Left lung (tissue), 10 donors: ENCODE results near the gene PTCH2. TPM values are rescaled to one million over a fixed set of nuclear protein-coding genes. Genes with fewer than 3 reads are reported as not detected.

Experiments used
- ATAC-seq: fragments of 200-7000 bp; cut with Tn5 transposase; one replicate; pipeline ENCODE4 v1.9.1; 2020; ENCODE audit warnings: moderate library complexity
- DNase-seq, 4 donors: peaks; one replicate each; pipeline ENCODE4 v3.0.0-alpha.2; 2013 to 2020
- H3K27ac ChIP-seq, 2 donors: fragments of 200-600 bp; sonication (generic) in 1 of 2; one replicate each; pipeline versions ENCODE4 v1.5.0 to v1.8.0; 2020 to 2021
- H3K27me3 ChIP-seq, 2 donors: fragments of 200-600 bp; sonication (generic) in 1 of 2; one replicate each; pipeline versions ENCODE4 v1.5.0 to v1.8.0; 2020 to 2021
- H3K36me3 ChIP-seq, 2 donors: fragments of 200-600 bp; sonication (generic) in 1 of 2; one replicate each; pipeline versions ENCODE4 v1.5.0 to v1.8.0; 2020 to 2021
- H3K4me1 ChIP-seq, 2 donors: fragments of 200-600 bp; one replicate each; pipeline ENCODE4 v1.8.0; 2021
- H3K4me3 ChIP-seq, 2 donors: fragments of 200-600 bp; sonication (generic) in 1 of 2; one replicate each; pipeline versions ENCODE4 v1.5.0 to v1.8.0; 2020 to 2021; ENCODE audit warnings: mild to moderate bottlenecking in 1 of 2
- H3K9me3 ChIP-seq, 2 donors: fragments of 200-600 bp; sonication (generic) in 1 of 2; one replicate each; pipeline versions ENCODE4 v1.5.0 to v1.8.0; 2020 to 2021
- intact Hi-C, 2 donors: fragments of 100-400 bp; cut with DNase I; formaldehyde crosslinking; loops; one replicate each; pipeline versions ENCODE4 v1.11.2 to v1.14.2; 2022
- polyA plus RNA-seq, 6 donors: library from polyadenylated mRNA; unstranded; fragments of 120-200 nt; gene quantifications; one replicate each; pipeline ENCODE4 v1.2.1, GENCODE V29; 2013; ENCODE audit not compliant: insufficient read length in 6 of 6
- total RNA-seq, 2 donors: library from RNA; stranded (reverse); fragmentation: NEBNext Ultra II Directional; extraction: Animal tissue kit (Norgen Biotek cat#: 25700); gene quantifications; one replicate each; pipeline ENCODE4 v1.2.1, GENCODE V29; 2021
- TF ChIP-seq, protein P1 (sequence below), 2 donors: fragments of 200-600 bp; sonication (generic) in 1 of 2; IDR thresholded peaks; one replicate each; pipeline versions ENCODE4 v1.5.0 to v1.8.0; 2021; ENCODE audit warnings: antibody characterized with exemption in 2 of 2
- donor health status: DM: no; HTN: yes; CAD: no.
- donor health status: DM: no; HTN: no; CAD: no.

The PTCH2 gene
- total and polyA plus RNA-seq, 8 donors: 1.0 to 9.4 (median 6.3) TPM

DNA sequence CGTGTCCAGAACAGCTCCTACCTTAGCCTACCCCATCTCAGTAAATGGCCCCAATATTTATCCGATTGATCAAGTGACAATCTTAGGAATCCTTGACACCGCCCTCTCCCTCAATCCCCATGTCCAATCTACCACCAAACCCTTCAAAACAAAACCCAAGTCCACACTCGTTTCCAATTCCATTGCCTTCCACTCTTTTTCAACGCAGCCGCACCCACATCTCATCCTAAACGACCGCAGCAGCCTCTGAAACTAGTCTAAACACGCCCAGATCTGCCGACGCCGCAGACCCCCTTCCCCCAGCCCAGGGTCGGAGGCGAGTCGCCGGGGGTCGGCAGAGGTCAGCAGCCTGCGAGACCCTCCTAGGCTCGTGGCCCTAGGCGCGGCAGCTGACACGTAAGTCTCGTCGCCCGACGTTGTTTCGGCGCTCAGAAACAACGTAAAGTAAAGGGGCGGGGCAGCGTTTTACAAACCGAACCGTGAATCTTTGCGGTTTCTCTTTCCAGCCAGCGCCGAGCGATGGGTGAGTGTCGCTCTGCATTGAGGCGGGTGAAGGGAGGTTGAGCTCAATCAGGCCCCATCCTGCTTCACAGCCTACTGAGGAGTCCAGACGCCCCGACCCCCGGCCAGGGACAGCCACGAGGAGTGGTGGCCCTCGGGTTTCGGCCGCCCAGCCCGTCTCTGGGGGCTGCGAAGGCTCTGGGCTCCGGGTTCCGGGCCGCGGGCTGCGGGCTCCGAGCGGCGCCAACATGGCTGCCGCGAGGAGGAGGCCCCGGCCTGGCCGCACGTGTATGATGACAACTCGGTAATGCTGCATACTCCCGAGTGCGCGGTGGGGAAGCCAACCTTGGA lies 67.7 kb downstream of the PTCH2 start, which contains the start of gene RPS8:
Gene RPS8, plus strand, starts transcription at position 463 of the 852 bp plus-strand sequence. Its CDS starts 57 bp downstream, at position 520.
- H3K9me3 ChIP-seq: no peaks in the 10 kb centered on the region
- TF ChIP-seq, protein P1, sequence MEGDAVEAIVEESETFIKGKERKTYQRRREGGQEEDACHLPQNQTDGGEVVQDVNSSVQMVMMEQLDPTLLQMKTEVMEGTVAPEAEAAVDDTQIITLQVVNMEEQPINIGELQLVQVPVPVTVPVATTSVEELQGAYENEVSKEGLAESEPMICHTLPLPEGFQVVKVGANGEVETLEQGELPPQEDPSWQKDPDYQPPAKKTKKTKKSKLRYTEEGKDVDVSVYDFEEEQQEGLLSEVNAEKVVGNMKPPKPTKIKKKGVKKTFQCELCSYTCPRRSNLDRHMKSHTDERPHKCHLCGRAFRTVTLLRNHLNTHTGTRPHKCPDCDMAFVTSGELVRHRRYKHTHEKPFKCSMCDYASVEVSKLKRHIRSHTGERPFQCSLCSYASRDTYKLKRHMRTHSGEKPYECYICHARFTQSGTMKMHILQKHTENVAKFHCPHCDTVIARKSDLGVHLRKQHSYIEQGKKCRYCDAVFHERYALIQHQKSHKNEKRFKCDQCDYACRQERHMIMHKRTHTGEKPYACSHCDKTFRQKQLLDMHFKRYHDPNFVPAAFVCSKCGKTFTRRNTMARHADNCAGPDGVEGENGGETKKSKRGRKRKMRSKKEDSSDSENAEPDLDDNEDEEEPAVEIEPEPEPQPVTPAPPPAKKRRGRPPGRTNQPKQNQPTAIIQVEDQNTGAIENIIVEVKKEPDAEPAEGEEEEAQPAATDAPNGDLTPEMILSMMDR (IDR thresholded peaks at IDR 0.05): no peak
- H3K4me1 ChIP-seq: peaks cover 21 to 39% of the 10 kb centered on the region in 2 donors
- intact Hi-C loops: no loop called here
- H3K4me3 ChIP-seq: peak within 1 kb of the TSS; percentile 88 to 93
- H3K27ac ChIP-seq: peak within 1 kb of the TSS; percentile 91 to 93
- H3K27me3 ChIP-seq: no peaks in the 10 kb centered on the region
- peak; percentile 93 to 96 (median 94) for DNase-seq
- peaks cover 0 to 42% of the 10 kb centered on the region in 2 donors for H3K36me3 ChIP-seq
- ATAC-seq: peak; percentile 94

Other genes with a start within 250 kb of the PTCH2 start
- 10 to 100 TPM; 17.1 to 18.8 TPM for gene TMEM53, start 168.8 kb downstream of the PTCH2 start, total RNA-seq
- 10 to 100 TPM in 1 of 6 donors, 1 to 10 TPM in 5; 8.5 to 12.1 (median 9.5) TPM for gene TMEM53, start 168.8 kb downstream of the PTCH2 start, polyA plus RNA-seq
- 1 to 10 TPM; 4.0 to 6.4 TPM for gene ARMH1, start 168.5 kb downstream of the PTCH2 start, total RNA-seq
- gene ARMH1, start 168.5 kb downstream of the PTCH2 start, polyA plus RNA-seq: 1 to 10 TPM; 5.2 to 8.1 (median 6.3) TPM
- not detected for gene RNU5D-1, start 112.1 kb downstream of the PTCH2 start, total RNA-seq
- gene RNU5D-1, start 112.1 kb downstream of the PTCH2 start, polyA plus RNA-seq: 1 to 10 TPM in 2 of 6 donors, not detected in 4; 3.4 to 4.7 TPM
- 1 to 10 TPM; 3.3 to 7.3 TPM for gene KIF2C, start 103.4 kb downstream of the PTCH2 start, total RNA-seq
- gene KIF2C, start 103.4 kb downstream of the PTCH2 start, polyA plus RNA-seq: 10 to 100 TPM; 16.9 to 44.9 (median 23.6) TPM
- 1,000 to 10,000 TPM; 1,533 to 1,553 TPM for gene RPS8, start 67.7 kb downstream of the PTCH2 start, total RNA-seq
- 1,000 to 10,000 TPM; 2,848 to 3,443 (median 2,982) TPM for gene RPS8, start 67.7 kb downstream of the PTCH2 start, polyA plus RNA-seq
- gene BEST4, start 55.1 kb downstream of the PTCH2 start, total RNA-seq: under 1 TPM; 0.23 to 0.52 TPM
- gene BEST4, start 55.1 kb downstream of the PTCH2 start, polyA plus RNA-seq: 1 to 10 TPM in 2 of 6 donors, under 1 TPM in 4; 0.78 to 1.2 (median 0.93) TPM
- 10 to 100 TPM; 33.0 to 47.2 TPM for gene PLK3, start 42.9 kb downstream of the PTCH2 start, total RNA-seq
- 10 to 100 TPM in 4 of 6 donors, 1 to 10 TPM in 2; 8.1 to 14.7 (median 11.2) TPM for gene PLK3, start 42.9 kb downstream of the PTCH2 start, polyA plus RNA-seq
- 1 to 10 TPM in 1 of 2 donors, not detected in 1; 1.6 TPM for gene DYNLT4, start 35.9 kb downstream of the PTCH2 start, total RNA-seq
- 1 to 10 TPM in 2 of 6 donors, under 1 TPM in 4; 0.53 to 1.5 (median 0.85) TPM for gene DYNLT4, start 35.9 kb downstream of the PTCH2 start, polyA plus RNA-seq
- 10 to 100 TPM; 15.3 to 19.7 TPM for gene BTBD19, start 34.7 kb downstream of the PTCH2 start, total RNA-seq
- gene BTBD19, start 34.7 kb downstream of the PTCH2 start, polyA plus RNA-seq: 10 to 100 TPM; 18.6 to 27.6 (median 25.1) TPM
- gene EIF2B3, start 143.3 kb upstream of the PTCH2 start, total RNA-seq: 10 to 100 TPM; 21.3 to 32.5 TPM
- 10 to 100 TPM; 25.3 to 33.5 (median 31.2) TPM for gene EIF2B3, start 143.3 kb upstream of the PTCH2 start, polyA plus RNA-seq
- gene HECTD3, start 168.1 kb upstream of the PTCH2 start, total RNA-seq: 10 to 100 TPM; 40.9 to 44.6 TPM
- 10 to 100 TPM; 30.4 to 35.0 (median 31.8) TPM for gene HECTD3, start 168.1 kb upstream of the PTCH2 start, polyA plus RNA-seq
- 10 to 100 TPM; 65.2 to 74.9 TPM for gene UROD, start 169.0 kb upstream of the PTCH2 start, total RNA-seq
- 100 to 1,000 TPM in 1 of 6 donors, 10 to 100 TPM in 5; 86.7 to 102 (median 91.0) TPM for gene UROD, start 169.0 kb upstream of the PTCH2 start, polyA plus RNA-seq